ENCODE measurements around the gene NLGN3.
"Not testable (repeated sequence)": the region's sequence is repeated elsewhere in the genome, so short reads cannot be mapped to it uniquely, and the experiment has no call there.

Gene NLGN3

DNA sequence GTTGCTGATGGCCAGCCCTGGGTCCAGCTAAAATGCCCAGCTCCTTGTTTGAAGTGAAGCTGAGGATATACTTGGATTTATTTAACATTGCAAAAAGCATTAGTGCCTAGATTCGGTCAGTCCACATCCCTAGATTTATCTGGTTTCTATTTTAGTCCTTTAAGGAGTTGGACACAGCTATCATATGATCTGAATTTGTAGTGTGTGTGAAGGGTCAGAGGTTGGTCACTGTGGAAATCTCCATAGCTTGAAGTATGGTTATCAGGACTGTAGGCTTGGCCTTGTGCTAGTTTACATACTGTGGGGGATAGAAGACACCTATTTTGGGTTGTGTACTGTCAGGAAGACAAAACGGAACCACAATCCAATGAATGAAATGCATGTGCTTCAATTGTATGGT is 28.8 kb downstream of the NLGN3 start:
- no peak for DNase-seq

DNA sequence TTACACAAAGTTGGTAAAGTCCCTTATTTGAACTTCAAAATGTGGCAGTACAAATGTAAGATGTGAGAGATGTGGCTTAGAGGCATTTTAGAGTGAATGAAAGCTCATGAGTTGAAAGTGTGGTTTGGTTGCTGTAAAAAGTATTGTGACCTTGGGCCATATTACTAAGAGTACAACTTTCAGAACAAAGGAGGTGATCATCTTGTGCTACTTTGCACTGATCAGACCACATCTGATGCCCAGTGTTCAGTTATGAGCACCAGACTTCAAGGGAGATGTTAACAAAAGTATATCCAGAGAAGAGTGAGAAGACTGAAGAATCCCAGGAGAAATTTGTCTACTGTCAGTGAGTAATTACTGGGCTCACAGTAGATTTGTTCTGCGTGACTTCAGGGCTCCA is 30.2 kb downstream of the NLGN3 start:
- no peak for DNase-seq

DNA sequence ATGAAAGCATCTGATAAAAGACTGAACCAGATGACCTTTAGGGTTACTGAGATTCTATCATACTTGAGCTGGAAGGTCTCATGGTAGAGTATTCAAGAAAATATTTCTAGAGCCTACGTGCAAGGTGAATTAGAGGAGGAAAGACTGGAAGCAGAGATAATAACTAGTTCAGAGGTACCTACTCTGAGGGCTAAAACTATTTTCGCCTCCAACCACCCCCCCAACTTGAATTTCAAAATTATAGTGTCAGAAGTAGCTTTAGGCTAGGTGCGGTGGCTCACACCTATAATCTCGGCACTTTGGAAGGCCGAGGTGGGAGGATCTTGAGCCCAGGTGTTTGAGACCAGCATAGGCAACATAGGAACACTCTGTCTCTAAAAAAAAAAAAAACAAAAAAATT is 30.9 kb downstream of the NLGN3 start:
- no peak for DNase-seq

DNA sequence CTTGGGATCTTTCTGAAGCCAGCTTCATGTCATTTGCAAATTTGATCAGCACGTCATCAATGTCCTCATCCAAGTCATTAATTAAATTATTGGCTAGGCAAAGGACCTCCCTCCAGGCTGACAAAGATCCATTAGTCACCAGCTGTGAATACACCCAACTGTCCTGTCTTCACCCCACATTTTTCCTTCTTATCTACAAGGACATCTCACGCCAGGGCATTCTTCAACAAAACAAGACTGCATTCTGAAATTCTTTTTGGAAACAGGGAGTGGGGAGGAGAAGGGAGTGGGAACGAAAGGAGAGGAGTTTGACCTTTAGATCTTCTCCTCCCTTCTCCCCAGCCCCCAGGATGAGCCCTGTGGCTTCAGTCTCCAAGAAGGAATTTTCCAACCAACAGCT is 32.7 kb downstream of the NLGN3 start:
- no peak for DNase-seq

DNA sequence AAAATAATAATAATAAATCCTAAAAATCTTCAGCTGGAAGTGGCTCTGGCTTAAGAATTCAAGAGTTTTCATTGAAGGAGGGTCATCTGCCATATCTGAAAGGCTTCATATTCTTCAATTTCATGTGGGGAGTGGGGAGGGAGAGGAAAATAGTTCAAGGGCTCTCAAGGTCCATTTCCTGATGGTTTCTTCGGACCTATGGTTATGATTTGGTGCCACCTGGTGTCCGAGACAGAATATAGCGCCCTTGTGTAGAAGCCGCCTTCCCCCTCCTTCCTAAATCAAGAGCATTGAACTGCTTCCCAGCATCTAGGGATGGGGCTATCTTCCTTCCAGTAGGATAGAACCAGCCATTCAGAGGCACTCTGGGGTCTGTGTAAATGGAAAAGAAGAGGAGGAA is 34.3 kb downstream of the NLGN3 start:
- DNase-seq, result peak; percentile 21

DNA sequence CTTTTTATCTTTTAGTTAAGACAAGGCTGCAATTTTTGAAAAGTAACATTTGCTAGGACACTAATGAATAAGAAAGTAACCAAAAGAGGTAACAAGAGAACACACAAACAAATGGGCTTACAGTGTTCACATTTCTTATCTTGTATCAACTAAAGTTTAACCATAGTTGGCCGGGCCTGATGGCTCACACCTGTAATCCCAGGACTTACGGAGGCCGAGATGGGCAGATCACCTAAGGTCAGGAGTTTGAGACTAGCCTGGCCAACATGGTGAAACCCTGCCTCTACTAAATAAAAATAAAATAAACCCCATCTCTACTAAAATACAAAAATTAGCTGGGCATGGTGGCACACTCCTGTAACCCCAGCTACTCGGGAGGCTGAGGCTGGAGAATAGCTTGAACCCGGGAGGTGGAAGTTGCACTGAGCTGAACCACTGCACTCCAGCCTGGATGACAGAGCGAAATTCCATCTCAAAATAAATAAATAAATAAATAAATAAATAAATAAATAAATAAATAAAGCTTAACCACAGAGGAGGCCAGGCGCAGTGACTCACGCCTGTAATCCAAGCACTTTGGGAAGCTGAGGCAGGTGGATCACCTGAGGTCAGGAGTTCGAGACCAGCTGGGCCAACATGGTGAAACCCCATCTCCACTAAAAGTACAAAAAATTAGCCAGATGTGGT is 36.1 kb downstream of the NLGN3 start:
- not testable (repeated sequence) for DNase-seq

DNA sequence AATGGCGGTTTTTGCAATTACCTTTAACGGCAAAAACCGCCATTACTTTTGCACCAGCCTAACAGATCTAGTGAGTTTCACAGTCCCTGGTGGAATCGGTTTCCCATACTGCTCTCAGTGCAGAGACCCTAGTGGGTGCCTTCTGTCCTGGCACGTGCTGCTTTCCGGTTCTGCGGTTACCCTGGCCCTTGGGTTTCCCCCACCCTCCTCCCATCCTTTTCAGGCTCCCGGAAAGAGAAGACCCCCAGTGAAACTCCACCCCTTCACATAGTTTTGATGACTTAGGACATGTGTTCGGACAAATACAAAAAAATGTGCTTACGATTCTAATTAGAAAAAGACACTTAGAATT is 36.9 kb downstream of the NLGN3 start:
- peak; percentile 23 for DNase-seq

DNA sequence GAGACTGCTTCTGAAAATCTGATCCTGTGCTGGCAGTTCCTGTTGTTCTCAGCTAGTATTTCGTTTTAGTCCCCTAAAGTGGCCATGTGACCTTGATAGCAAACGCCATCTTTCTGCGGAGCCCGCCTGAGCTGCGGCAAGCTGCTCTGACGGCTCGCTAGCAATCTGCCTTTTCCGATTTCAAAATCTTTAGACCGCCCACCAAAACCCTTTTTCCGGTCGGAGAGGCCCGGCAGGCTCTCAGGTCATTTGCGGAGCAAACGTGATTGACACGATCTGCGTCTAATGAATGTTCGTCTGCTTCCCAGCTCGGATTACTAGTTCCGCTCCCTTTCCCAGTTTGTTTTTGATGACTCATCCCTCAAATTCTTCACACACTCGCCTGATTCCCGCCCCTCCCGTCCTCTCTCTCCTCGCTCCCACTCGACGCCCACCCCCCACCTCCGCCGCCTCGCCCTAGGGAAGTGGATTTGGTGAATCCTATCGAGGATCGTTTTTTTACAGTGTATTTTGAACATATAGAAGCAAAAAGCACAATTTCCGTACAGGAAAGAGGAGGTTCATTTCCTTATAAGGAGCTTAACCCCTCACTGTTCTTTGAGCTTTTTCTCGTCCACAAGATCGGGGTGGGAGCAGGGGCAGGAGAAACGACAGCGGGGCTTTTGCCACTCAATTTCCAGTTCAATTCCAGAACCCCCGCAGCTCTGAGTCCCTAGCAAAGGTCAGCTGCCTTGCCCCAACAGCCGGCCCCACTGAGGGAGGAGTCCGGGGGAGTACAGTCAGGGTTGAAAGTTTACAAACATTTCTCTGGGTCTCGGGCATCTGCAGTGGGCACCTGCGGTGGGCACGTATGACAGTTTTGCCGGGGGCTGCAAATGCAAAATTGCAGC is 37.5 kb downstream of the NLGN3 start:
- peak; percentile 84 for DNase-seq

DNA sequence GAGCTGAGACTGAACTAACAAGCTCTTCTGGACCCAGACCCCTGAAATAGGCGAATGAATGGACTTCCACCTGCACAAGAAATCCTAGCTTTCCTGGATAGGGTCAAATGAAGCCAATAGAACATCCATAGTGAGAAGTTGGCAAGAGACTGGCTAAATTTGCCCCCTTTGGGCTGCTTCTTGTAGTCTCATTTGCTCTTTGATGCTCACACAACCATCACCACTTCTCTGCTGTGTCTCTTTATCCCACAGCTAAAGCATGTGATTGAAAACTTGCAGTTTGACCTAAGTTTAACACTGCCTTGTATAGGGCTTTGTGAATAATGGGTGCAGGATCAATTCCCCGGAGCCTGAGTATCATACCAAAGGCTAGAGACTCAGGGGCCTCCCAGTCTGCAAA is 38.2 kb downstream of the NLGN3 start:
- DNase-seq, result no peak

DNA sequence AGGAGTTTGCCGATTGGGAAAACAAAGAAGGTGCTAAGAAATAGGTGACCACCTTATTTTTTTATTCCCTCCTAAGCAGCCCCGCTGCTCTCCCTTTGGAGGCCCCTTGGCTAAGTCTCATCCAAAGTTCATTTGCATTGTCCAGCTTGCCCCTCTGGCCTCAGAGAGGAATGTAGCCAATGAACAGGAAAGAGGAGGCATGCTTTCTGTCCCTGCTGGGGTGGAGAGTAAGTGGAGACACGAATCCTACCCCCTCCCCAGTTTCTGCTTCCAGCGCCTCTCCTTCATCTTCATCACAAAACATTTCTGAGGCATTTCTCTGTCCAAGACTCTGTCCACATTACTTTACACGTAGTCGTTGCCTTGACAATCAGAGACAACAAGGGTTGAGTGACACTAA is 38.7 kb downstream of the NLGN3 start:
- DNase-seq, result no peak

DNA sequence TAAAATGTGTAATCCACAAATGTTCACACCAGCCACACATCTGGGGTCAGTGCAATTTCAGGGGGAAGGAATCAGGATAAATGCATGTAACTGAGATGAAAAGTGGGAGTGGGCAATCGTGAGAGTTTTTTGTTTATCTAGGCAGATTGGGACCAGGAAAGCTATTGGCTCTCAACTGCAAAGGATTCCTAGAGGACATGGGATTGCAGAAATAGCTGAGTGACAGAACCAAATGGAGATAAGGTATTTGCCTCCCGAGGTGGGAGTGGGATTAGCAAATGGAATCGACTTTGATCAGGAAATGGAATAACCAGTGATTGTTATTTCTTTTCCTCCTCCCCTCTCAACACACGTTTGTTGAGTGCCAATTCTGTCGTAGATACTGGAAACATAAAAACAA is 39.5 kb downstream of the NLGN3 start:
- no peak for DNase-seq

DNA sequence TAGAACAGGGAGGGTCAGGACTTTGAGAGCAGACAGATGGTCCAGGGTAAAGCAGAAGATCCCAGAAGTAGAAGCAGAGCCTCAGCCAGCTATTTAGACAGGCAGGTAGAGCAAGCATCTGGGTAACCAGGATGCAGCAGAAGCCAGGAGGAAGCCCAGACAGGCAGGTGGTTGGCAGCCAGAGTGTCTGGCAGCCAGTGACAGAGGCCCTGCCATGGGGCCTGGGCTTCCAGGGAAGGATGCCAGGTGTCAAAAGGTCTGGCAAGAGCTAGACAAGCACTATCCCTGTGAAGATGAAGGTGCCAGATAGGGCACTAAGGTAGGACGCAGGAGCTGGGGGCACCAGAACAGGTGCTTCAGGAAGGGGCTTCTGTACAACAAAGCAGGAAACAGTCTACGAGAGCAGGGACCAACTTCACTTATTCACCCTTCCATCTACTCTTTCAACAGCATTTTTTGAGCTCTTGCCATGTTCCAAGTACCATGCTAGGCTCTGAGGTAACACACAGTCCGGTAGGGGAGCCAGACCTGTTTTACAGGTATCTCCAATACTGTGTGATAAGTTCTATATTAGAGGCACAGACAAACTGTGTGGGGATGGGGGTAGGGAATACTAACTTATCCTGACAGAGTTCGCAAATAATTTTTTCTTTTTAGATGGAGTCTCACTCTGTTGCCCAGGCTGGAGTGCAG is 40.3 kb downstream of the NLGN3 start:
- peak; percentile 29 for DNase-seq

DNA sequence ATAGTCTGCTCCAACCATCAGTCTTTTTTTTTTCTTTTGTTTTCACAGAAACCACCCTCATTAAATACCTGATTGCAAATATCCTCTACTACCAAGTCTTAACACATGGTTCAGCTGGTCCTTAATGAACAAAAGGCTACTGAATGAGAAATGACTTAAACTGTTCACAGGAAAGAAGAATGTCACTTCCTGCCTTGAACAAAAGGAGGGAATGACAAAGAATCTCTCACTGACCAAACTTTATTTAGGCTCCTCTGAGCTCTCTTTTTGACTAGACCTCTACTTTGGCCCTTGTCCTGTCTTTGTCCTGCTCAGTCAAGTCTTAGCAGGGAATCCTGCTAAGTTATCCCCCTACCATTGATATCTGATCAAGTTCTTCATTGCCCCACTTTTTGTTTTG is 46.6 kb downstream of the NLGN3 start:
- DNase-seq, result no peak

DNA sequence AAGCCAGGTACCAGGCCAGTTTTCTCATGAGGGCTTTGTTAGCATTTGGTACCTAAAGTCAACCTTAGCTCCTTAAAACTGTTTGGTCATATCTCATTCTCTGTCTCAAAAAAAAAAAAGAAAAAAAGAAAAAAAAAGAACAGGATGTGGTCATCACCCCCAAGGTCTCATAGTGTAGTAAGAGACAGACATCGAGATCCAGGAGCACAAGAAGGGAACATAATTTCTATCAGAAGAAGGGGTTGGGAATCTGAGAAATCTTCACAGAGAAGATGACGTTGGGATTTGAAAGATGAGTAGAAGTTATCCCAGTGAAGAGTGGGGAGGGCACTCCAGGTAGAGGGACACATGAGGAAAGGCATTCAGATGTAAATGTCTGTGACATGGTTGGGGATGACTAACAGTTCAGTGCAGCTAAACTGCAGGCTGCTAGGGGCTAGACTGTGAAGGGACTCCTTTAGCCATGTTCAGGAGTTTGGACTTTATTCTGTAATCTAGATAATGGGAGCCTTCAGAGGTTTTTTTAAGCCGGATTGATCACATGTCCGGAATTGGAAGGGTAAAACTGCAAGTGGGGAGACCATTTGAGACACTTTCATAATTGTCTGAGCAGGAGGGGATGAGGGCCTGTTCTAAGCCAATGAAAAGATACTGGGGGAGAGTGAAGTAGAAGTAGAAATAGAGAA is 51.5 kb downstream of the NLGN3 start:
- DNase-seq, result no peak

DNA sequence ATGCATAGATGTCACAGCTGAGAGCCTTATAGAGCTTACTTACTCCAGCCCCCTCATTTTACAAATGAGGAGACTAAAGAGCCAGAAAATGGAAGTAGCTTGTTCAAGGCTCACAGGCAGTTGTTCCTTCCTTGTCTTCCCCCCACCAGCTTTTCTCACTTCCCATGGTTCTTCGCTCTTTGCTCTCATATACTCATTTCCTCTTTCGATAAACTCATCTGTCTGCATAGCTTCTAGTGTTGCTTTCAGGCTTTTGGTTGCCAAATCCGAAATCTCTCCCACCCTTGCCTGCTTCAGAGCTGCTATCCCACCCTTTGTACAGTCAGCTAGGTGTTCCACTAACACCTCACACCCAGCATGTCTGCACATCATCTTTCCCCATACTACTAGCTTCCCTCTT is 53.4 kb downstream of the NLGN3 start:
- DNase-seq, result no peak

DNA sequence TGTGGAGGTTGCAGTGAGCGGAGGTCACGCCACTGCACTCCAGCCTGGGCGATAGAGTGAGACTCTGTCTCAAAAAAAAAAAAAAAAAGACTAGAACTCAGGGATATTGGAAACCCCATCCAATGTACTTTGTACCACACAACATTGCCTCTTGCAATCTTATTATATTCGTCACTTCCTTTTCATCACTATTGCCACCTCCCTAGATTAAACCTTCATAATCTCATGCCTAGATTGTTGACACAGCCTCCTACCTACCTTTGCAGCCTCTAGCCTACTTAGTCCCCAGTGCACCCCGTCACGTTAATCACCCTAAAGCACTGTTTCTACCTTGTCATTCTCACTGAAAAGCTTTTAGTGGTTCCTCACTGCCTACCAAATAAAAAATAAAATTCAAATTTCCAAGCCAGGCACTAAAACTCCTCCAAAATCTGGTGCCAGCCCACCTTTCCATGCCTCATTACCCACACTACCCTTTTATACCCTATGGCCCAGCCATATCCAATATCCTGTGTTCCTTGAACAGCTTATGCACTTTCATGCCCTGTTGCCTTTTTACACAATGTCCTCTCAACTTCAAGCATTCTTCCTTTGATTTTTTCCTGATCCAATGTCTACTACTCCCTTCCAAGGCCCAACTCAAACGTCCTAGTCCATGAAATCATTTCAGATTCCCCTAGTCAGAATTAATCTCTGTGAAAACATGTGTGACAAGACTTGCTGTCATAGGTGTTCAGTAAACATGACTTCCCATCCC is 54.8 kb downstream of the NLGN3 start:
- no peak for DNase-seq

DNA sequence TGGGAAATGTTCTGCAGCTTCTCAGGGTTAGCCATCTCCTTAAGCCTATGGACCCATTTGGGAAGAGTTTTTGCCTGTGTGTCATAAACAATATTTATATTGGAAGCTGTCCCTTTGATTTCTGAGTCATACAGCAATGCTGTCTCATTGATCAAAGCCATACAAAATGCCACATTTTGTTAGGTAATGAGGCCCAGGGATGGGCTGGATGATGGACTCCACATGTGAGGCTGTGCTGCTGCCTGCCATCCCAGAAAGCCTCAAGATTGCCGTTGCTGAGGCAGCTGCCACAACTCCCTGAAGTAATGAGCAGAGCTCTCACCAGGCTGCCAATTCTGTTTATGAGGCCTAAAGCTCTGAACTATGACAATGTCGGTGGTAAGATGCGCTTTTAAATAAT is 66.2 kb downstream of the NLGN3 start:
- DNase-seq, result no peak

DNA sequence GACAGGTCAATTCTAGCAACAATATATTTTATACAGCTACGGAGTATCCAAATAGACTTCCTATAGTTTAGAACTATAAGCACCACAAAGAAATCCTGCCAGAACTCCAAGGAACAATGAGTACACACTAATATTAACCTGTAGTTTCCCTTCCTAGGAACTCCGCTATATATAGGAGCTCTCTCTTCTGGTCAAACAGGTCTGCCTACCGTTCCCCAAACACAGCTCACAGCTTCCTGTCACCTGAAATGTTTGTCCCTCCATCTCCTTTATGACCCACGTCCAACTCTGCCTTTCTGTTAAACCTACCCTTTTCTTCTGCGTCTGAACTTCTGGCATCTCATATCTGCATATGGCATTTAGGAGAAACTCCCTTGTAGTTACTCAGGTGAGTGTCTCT is 67.9 kb downstream of the NLGN3 start:
- no peak for DNase-seq

DNA sequence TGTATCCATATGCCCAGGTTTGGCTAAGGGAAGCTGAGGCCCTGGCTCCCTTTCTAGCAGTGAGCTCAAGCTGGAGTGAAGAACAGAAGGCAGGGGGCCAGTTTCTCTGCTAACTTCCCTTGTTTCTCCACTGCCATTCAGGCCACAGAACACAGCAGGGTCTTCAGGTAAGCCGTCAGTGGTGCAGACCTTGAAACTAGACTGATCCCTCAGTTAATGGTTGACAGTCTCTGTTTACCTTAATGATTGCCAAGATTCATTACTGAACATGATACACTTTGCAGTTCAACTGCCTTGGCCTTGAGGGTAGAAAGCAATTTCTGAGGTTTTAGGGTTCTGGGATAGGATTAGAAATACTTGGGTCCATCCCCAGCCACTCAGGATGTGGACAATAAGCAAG is 69.5 kb downstream of the NLGN3 start:
- no peak for DNase-seq

DNA sequence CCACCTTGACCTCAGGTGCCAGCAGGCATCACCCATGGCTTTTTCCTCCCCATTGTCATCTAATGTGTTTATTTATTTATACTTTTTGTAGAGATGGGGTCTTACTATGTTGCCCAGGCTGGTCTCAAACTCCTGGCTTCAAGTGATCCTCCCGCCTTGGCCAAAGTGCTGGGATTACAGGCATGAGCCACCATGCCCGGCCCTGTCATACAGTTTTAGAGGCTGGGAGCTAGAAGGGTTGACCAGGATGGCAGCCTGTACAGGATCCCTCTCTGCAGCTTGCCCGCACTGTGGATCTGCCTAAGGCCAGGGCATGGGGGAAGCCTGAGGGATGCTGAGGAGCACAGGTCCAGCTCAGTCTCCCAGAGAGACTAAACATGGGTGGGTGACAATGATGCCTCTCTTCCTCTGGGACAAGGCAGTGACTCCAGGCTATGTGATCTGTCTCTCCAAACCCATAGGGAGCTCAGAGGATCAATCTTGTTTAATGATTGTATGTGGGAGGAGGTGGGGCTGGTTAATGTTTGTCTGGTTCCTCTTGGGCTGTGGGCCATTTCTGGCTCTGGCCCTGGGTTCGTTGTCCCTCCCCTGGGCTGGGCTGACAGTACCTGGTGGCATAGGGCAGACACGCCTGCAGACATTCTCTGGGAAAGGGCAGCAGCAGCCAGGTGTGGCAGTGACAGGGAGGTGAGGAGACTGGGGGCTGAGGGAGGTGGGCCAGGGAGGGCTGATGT is 70.1 kb downstream of the NLGN3 start:
- no peak for DNase-seq

DNA sequence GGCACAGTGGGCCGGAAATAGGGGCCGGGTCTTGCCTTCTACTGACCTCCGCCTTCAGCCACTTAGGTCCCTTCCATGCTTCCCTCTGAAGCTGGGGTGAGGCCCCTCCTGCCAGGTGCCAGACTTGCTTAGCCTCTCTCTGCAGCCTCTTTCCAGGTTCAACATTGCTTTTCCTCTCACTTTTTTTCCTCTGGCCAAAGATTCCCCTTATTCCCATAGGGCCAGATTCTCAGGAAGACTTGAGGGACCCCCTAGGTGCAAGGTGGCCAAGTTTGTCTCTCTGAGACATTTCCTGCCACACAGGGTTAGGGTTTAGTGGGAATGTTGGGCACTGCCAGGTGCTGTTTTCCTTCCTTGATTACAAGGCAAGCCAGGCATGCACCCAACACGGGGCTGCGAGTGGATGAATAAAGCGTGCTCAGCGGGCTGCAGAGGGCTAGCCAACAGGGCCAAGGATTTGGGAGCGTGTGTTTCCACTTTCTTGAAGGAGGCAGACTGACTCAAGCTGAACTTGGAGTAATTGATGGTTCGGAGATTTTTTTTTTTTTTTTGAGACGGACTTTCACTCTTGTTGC is 70.8 kb downstream of the NLGN3 start:
- DNase-seq, result no peak

DNA sequence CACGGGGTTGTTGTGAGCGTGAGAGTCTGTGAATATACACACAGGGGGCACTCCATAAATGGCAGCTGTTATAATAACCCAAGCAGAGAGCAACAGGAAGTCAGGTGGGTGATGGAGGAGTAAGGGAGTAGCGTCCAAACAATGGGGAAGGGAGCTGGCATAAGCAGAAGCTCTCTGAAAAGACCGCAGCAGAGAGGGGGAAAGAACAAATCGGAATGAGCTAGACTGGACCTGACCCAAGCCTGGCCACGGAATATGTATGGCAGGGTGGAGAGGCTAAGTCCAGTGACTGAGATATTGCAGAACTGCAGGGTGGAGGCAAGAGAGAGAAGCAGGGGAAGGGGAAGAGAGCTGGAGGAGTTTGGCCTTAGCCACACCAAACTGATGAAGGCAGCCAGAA is 71.8 kb downstream of the NLGN3 start:
- no peak for DNase-seq

Measured in NCI-H2171 (cell line).